MG63 (cell line): ENCODE results near the gene ATP5PF. TPM values are rescaled to one million over a fixed set of nuclear protein-coding genes. Genes with fewer than 3 reads are reported as not detected.

Experiments used
- DNase-seq: peaks from one replicate; pipeline ENCODE4 v3.0.0-alpha.2; 2020
- H3K27me3 ChIP-seq: fragments of 250-450 bp; sonication (Bioruptor Pico); 2 replicates; pipeline ENCODE4 v1.5.1; 2020; ENCODE audit warnings: mild to moderate bottlenecking, moderate library complexity
- H3K36me3 ChIP-seq: fragments of 250-450 bp; sonication (Bioruptor Pico); 2 replicates; pipeline ENCODE4 v1.5.1; 2020; ENCODE audit warnings: mild to moderate bottlenecking, moderate library complexity
- H3K4me3 ChIP-seq: fragments of 250-450 bp; sonication (Bioruptor Pico); 2 replicates; pipeline ENCODE4 v1.5.1; 2020; ENCODE audit warnings: mild to moderate bottlenecking, moderate library complexity
- H3K9me3 ChIP-seq: fragments of 250-450 bp; sonication (Bioruptor Pico); 2 replicates; pipeline ENCODE4 v1.5.1; 2020; ENCODE audit warnings: mild to moderate bottlenecking, moderate library complexity
- total RNA-seq: library from RNA; depleted of rRNA; stranded (reverse); fragments of >200 nt; shearing (Covaris generic); gene quantifications from 2 replicates; pipeline ENCODE4 v1.2.3, GENCODE V29; 2014; ENCODE audit warnings: low replicate concordance; rRNA removed

Gene ATP5PF
- total RNA-seq, 1 experiment from 2014 or later: 105 TPM

- H3K27me3 ChIP-seq: no peaks in the 10 kb centered on the region; the same call in 1 of the 2 replicates
- no peaks in the 10 kb centered on the region for H3K36me3 ChIP-seq
- DNase-seq: no peak
- H3K4me3 ChIP-seq: no peak overlapping the region
- no peaks in the 10 kb centered on the region for H3K9me3 ChIP-seq
Measured at GRCh38 chr21:25688275-25689155, 46.2 kb downstream of the ATP5PF start.

GRCh38 chr21:25687787-25688186 is 46.9 kb downstream of the ATP5PF start:
- Histone ChIP-seq H3K27me3 (no peaks in the 10 kb centered on the region; the same call in 1 of the 2 replicates), H3K4me3 (no peak overlapping the region), H3K36me3 (no peaks in the 10 kb centered on the region), H3K9me3 (no peaks in the 10 kb centered on the region)
- no peak for DNase-seq

GRCh38 chr21:25682382-25682781 is 52.3 kb downstream of the ATP5PF start:
- H3K4me3 ChIP-seq: no peak overlapping the region
- no peak for DNase-seq
- no peaks in the 10 kb centered on the region for H3K9me3 ChIP-seq

GRCh38 chr21:25676451-25676850 is 58.3 kb downstream of the ATP5PF start:
- Histone ChIP-seq H3K36me3 (no peaks in the 10 kb centered on the region), H3K9me3 (no peaks in the 10 kb centered on the region), H3K27me3 (no peaks in the 10 kb centered on the region), H3K4me3 (no peak overlapping the region)
- no peak for DNase-seq

More at GRCh38 chr21:25682382-25682781, 52.3 kb downstream of the ATP5PF start:
- Histone ChIP-seq H3K36me3 (no peaks in the 10 kb centered on the region), H3K27me3 (no peaks in the 10 kb centered on the region; the same call in 1 of the 2 replicates)

Other genes starting within 250 kb of the ATP5PF start
- gene MRPL39, start 127.4 kb downstream of the ATP5PF start, total RNA-seq: 43.0 and 49.9 TPM in 2 replicates
- gene JAM2, start 95.6 kb downstream of the ATP5PF start, total RNA-seq: 0.07 TPM in 1 of 2 replicates, not detected in the other
- 10.2 and 11.6 TPM in 2 replicates for gene GABPA, start 68 bp upstream of the ATP5PF start, total RNA-seq